ENCODE data around the gene CLEC3B.

DNA sequence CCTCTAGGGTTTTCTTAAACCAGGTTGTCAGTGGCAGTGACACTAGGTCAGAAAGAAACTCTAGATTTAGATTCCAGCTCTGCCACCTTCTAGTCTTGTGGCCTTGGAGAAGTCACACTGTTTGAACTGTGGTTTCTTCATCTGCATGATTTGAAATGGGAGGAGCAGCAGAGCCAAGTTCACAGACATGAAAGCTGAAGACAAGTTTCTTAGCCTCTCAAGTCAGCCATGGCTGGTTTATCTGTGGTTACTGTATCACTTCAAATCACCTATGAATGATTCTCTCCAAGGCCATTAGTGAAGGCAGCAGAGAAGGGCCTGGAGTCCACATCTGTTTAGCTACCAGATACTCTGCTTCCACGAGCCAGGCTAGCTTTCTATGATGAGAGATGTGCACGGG, 15.6 kb downstream of the CLEC3B start:
- no peak for TF ChIP-seq POLR2AphosphoS5 (IDR thresholded peaks at IDR 0.05)
- no peak for TF ChIP-seq CTCF (IDR thresholded peaks at IDR 0.05)

Data from breast epithelium (tissue), 3 donors.